GM12878 (cell line): ENCODE results near the gene KDSR. TPM values are rescaled to one million over a fixed set of nuclear protein-coding genes. Genes with fewer than 3 reads are reported as not detected.

Experiments used
- CBFB ChIP-seq: IDR thresholded peaks from 2 replicates; pipeline ENCODE4 v1.6.1; 2016; ENCODE audit warnings: antibody characterized with exemption, low read depth
- HDAC2 ChIP-seq: fragments of 200-600 bp; sonication (generic); IDR thresholded peaks from 2 replicates; pipeline ENCODE4 v1.6.1; 2017
- ZBTB11 ChIP-seq: fragments of 450-650 bp; formaldehyde crosslinking; IDR thresholded peaks from 2 replicates; pipeline ENCODE4 v1.5.0; 2022; ENCODE audit warnings: mild to moderate bottlenecking, missing genetic modification characterization
- ZNF592 ChIP-seq: fragments of 450-650 bp; IDR thresholded peaks from 2 replicates; pipeline ENCODE4 v1.6.1; 2017; ENCODE audit warnings: mild to moderate bottlenecking, moderate library complexity
- polyA plus RNA-seq, 11 experiments: library from polyadenylated mRNA; depleted of rRNA in 4 of 11; unstranded in 6 of 11; stranded (reverse) in 5 of 11; fragments of >200 nt; fragmentation: Nextera tagmentation in 4 of 11; fragmentation: Illumina TruSeq in 1 of 11; extraction: Ambion mirVana in 4 of 11; extraction: Trizol in 1 of 11; gene quantifications; 1 replicate in 1 of 11; 2 replicates in 10 of 11; pipeline versions ENCODE4 v1.2.1 to v1.2.3, GENCODE V29; 2011 to 2016; ENCODE audit warnings: inconsistent platforms in 2 of 11, missing spikeins in 2 of 11, low read depth in 1 of 11
- total RNA-seq, 4 experiments: library from RNA; depleted of rRNA in 3 of 4; stranded (reverse); fragments of >200 nt in 3 of 4; fragmentation: Illumina TruSeq in 1 of 4; extraction: Trizol in 1 of 4; gene quantifications; 2 replicates each; pipeline versions ENCODE4 v1.2.1 to v1.2.3, GENCODE V29; 2013 to 2021

Gene KDSR
- total and polyA plus RNA-seq, 10 of the 15 experiments (the other 5 are each of a cell fraction or from before 2014, with no cell fraction given), result 5.2 to 25.9 (median 14.3) TPM

- TF ChIP-seq ZBTB11 (CRISPR knock-in tag) (no peak), HDAC2 (no peak), ZNF592 (no peak), CBFB (no peak)
Observed at GRCh38 chr18:63302220-63302619, 64.8 kb downstream of the KDSR start (continued).
